Measurements from ENCODE around the gene ZNF91.

- TF ChIP-seq MAX (IDR thresholded peaks at IDR 0.05), result no peak
- TF ChIP-seq CTCF (IDR thresholded peaks at IDR 0.05; ENCODE audit: low read depth, low read length, missing input control), result no peak
- no peak for TF ChIP-seq SP1 (IDR thresholded peaks at IDR 0.05)
- TF ChIP-seq YY1 (IDR thresholded peaks at IDR 0.05), result no peak
- TF ChIP-seq REST (IDR thresholded peaks at IDR 0.05), result no peak
- no peak for TF ChIP-seq ATF3 (IDR thresholded peaks at IDR 0.05)
- no peak for TF ChIP-seq TAF1 (conservative IDR thresholded peaks at IDR 0.05)
- no peak for TF ChIP-seq RXRA (IDR thresholded peaks at IDR 0.05)
- TF ChIP-seq HNF4A (conservative IDR thresholded peaks at IDR 0.05), result no peak
- no peak for TF ChIP-seq EGR1 (IDR thresholded peaks at IDR 0.05; ENCODE audit: low read depth in 2 of 2)
- TF ChIP-seq NR2F2 (IDR thresholded peaks at IDR 0.05), result no peak
- no peak for TF ChIP-seq GABPA (IDR thresholded peaks at IDR 0.05 in 1 of 2, conservative IDR thresholded peaks at IDR 0.05 in 1 of 2)
These were observed 7.1 kb upstream of the ZNF91 start for GRCh38 chr19:23402388-23402787.
